H1 (cell line): Measurements from ENCODE around the gene SLC12A5. TPM values are rescaled to one million over a fixed set of nuclear protein-coding genes. Genes with fewer than 3 reads are reported as not detected.

Source experiments
- CBX5 ChIP-seq: fragments of 300-800, 300-1000 bp; sonication (generic); IDR thresholded peaks from 2 replicates; pipeline ENCODE4 v1.7.1; 2016; ENCODE audit warnings: antibody characterized with exemption, low read length, low read depth
- CHD1 ChIP-seq: IDR thresholded peaks from 2 replicates; pipeline ENCODE4 v1.6.1; 2012; ENCODE audit warnings: low read depth, low read length, improper control_type of control experiment
- CHD7 ChIP-seq: fragments of 300-600 bp; sonication (generic); IDR thresholded peaks from 2 replicates; pipeline ENCODE4 v1.7.1; 2012; ENCODE audit warnings: low read length, moderate library complexity, mild to moderate bottlenecking, inconsistent platforms; ENCODE audit not compliant: insufficient replicate concordance
- EP300 ChIP-seq, 2 experiments: IDR thresholded peaks; 1 replicate in 1 of 2; 2 replicates in 1 of 2; pipeline ENCODE4 v1.6.1; 2011 to 2012; ENCODE audit warnings: low read depth in 2 of 2, low read length in 2 of 2, mild to moderate bottlenecking in 2 of 2, borderline replicate concordance in 1 of 2, inconsistent platforms in 1 of 2, moderate library complexity in 1 of 2
- HDAC6 ChIP-seq: IDR thresholded peaks from one replicate; pipeline ENCODE4 v1.7.1; 2012; ENCODE audit warnings: low read depth, mild to moderate bottlenecking, inconsistent platforms, low read length, moderate library complexity
- POLR2AphosphoS5 ChIP-seq: IDR thresholded peaks from 2 replicates; pipeline ENCODE4 v1.6.1; 2011; ENCODE audit warnings: low read depth, low read length
- POU5F1 ChIP-seq: IDR thresholded peaks from 2 replicates; pipeline ENCODE4 v1.6.1; 2011; ENCODE audit warnings: low read depth, mild to moderate bottlenecking, low read length, moderate library complexity
- SRF ChIP-seq: IDR thresholded peaks from 2 replicates; pipeline ENCODE4 v1.6.1; 2011; ENCODE audit warnings: mild to moderate bottlenecking, low read depth, low read length, moderate library complexity
- polyA plus RNA-seq, 7 experiments: library from polyadenylated mRNA; depleted of rRNA in 3 of 7; stranded (reverse) in 5 of 7; unstranded in 2 of 7; fragments of >200 nt in 5 of 7; fragments of 200-250 nt in 2 of 7; gene quantifications; 1 replicate in 5 of 7; 2 replicates in 1 of 7; 4 replicates in 1 of 7; pipeline versions ENCODE4 v1.2.1 to v1.2.3, GENCODE V29; 2011 to 2013; ENCODE audit warnings: missing spikeins in 2 of 7, mixed read lengths in 2 of 7
- total RNA-seq: library from RNA; stranded (reverse); fragmentation: NEBNext Ultra II Directional; extraction: Animal tissue kit (Norgen Biotek cat#: 25700); gene quantifications from 2 replicates; pipeline ENCODE4 v1.2.1, GENCODE V29; 2021

The SLC12A5 gene
- total and polyA plus RNA-seq, 2 of the 8 experiments (the other 6 are each of a cell fraction or from before 2014, with no cell fraction given), result 1.9 to 7.3 TPM

- TF ChIP-seq CHD7, result no peak
- no peak for TF ChIP-seq SRF
- no peak for TF ChIP-seq CBX5
- TF ChIP-seq POLR2AphosphoS5, result no peak
- TF ChIP-seq HDAC6, result no peak
- no peak for TF ChIP-seq CHD1
- no peak for TF ChIP-seq POU5F1
- no peak for TF ChIP-seq EP300 (IDR thresholded peaks at IDR 0.05; ENCODE audit: borderline replicate concordance in 1 of 2, low read depth in 2 of 2, low read length in 2 of 2)
These were observed 70.7 kb downstream of the SLC12A5 start (continued) for GRCh38 chr20:46099491-46100287.
